ENCODE data around the gene NRXN3. TPM values are rescaled to one million over a fixed set of nuclear protein-coding genes. Genes with fewer than 3 reads are reported as not detected.

The NRXN3 gene
- total and polyA plus RNA-seq, 8 donors, result 0.29 to 41.1 (median 9.1) TPM

DNA sequence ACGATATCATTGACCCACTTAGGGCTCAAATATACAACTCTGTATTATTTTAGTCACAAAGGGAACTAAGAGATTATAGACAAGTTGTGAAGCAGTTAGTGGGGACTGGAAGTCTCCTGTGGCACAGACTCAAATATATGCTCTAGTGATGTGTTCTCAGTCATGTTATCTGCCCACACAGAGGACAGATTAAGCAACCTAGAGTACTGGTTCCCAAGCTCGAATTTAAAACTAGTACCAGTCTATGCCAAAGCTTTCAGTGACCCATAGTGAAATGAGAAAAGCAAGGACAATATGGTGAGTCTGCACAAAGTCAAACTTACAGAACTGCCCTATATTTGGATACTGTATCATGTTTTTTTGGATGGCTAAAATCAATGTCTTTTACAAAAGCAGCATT lies 1651.9 kb downstream of the NRXN3 start:
- no peaks in the 10 kb centered on the region for H3K9me3 ChIP-seq
- 59 to 70% (median 64%) methylated on average over 2 of the region's 2 CpGs for WGBS, 5 donors
- intact Hi-C loops (cut with DNase I; ENCODE audit: low total_unique reads), result no loop called here
- H3K4me3 ChIP-seq, result no peak overlapping the region
- TF ChIP-seq, protein P1, sequence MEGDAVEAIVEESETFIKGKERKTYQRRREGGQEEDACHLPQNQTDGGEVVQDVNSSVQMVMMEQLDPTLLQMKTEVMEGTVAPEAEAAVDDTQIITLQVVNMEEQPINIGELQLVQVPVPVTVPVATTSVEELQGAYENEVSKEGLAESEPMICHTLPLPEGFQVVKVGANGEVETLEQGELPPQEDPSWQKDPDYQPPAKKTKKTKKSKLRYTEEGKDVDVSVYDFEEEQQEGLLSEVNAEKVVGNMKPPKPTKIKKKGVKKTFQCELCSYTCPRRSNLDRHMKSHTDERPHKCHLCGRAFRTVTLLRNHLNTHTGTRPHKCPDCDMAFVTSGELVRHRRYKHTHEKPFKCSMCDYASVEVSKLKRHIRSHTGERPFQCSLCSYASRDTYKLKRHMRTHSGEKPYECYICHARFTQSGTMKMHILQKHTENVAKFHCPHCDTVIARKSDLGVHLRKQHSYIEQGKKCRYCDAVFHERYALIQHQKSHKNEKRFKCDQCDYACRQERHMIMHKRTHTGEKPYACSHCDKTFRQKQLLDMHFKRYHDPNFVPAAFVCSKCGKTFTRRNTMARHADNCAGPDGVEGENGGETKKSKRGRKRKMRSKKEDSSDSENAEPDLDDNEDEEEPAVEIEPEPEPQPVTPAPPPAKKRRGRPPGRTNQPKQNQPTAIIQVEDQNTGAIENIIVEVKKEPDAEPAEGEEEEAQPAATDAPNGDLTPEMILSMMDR (IDR thresholded peaks at IDR 0.05), result no peak
- TF ChIP-seq EP300 (IDR thresholded peaks at IDR 0.05) (no peak), POLR2AphosphoS5 (IDR thresholded peaks at IDR 0.05) (no peak), POLR2A (IDR thresholded peaks at IDR 0.05) (no peak)
- no peak for DNase-seq
- H3K27ac ChIP-seq, result no peak overlapping the region
- no peaks in the 10 kb centered on the region for H3K27me3 ChIP-seq
- peaks cover 0 to 9% (median 0%) of the 10 kb centered on the region in 4 donors for H3K4me1 ChIP-seq
- no peaks in the 10 kb centered on the region for H3K36me3 ChIP-seq

DNA sequence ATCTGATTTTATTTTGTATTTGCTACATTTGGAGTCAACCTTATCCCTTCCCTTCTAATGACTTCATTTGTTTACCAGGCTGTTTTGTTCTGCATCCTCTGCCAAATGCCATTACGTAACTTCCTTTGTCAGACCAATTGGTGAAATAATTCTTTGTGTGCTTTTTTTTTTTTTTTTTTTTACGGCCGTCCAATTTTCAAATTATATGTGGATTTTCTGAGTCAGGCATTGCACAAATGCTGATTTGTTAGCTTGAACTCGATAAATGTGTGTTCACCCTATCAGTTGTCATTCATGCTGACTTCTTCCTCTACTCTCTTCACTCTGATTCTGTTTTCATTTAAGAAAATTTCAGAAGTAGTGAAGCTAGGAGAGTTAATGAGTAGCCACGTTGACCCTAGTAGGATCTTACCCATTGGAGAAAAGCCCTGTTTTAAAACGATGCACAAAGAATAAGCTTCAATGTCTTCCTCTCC lies 1654.9 kb downstream of the NRXN3 start:
- Histone ChIP-seq H3K36me3 (no peaks in the 10 kb centered on the region), H3K9me3 (no peaks in the 10 kb centered on the region), H3K4me3 (no peak overlapping the region), H3K27me3 (no peaks in the 10 kb centered on the region), H3K27ac (peak overlapping the region in 1 of 5 donors; percentile 35), H3K4me1 (peaks cover 0 to 9% (median 0%) of the 10 kb centered on the region in 4 donors)
- TF ChIP-seq EP300 (IDR thresholded peaks at IDR 0.05), result no peak
- TF ChIP-seq POLR2AphosphoS5 (IDR thresholded peaks at IDR 0.05), result no peak
- TF ChIP-seq, protein P1 (IDR thresholded peaks at IDR 0.05), result no peak
- no peak for TF ChIP-seq POLR2A (IDR thresholded peaks at IDR 0.05)
- intact Hi-C loops (cut with DNase I; ENCODE audit: low total_unique reads), result no loop called here
- peak in 1 of 2 donors; percentile 59 for DNase-seq
- 23 to 38% (median 28%) methylated on average over 6 of the region's 6 CpGs for WGBS, 5 donors

DNA sequence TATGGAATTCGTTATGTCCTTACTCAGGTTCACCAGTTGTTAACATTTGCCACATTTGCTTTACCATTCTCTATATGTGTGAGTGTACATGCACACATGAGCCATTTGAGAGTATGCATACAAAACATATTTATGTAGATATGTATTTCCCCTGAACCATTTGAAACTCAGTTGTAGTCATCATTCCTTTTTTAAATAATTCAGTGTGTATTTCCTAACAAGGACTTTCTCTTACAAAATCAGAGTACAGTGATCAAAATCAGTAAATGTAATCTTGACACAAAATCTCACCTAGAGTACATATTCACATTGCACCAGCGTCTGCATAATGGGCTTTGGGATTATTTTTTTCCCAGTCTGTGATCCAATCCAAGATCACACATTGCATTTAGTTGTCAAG lies 1656.2 kb downstream of the NRXN3 start:
- TF ChIP-seq EP300 (IDR thresholded peaks at IDR 0.05) (no peak), POLR2AphosphoS5 (IDR thresholded peaks at IDR 0.05) (no peak), POLR2A (IDR thresholded peaks at IDR 0.05) (no peak)
- TF ChIP-seq, protein P1 (IDR thresholded peaks at IDR 0.05), result no peak
- Histone ChIP-seq H3K36me3 (no peaks in the 10 kb centered on the region), H3K9me3 (no peaks in the 10 kb centered on the region), H3K27me3 (no peaks in the 10 kb centered on the region), H3K27ac (no peak overlapping the region), H3K4me3 (no peak overlapping the region), H3K4me1 (peaks cover 0 to 4% (median 0%) of the 10 kb centered on the region in 4 donors)
- 80 to 91% (median 88%) methylated on average over 2 of the region's 2 CpGs for WGBS, 5 donors
- intact Hi-C loops (cut with DNase I; ENCODE audit: low total_unique reads), result no loop called here
- no peak for DNase-seq

DNA sequence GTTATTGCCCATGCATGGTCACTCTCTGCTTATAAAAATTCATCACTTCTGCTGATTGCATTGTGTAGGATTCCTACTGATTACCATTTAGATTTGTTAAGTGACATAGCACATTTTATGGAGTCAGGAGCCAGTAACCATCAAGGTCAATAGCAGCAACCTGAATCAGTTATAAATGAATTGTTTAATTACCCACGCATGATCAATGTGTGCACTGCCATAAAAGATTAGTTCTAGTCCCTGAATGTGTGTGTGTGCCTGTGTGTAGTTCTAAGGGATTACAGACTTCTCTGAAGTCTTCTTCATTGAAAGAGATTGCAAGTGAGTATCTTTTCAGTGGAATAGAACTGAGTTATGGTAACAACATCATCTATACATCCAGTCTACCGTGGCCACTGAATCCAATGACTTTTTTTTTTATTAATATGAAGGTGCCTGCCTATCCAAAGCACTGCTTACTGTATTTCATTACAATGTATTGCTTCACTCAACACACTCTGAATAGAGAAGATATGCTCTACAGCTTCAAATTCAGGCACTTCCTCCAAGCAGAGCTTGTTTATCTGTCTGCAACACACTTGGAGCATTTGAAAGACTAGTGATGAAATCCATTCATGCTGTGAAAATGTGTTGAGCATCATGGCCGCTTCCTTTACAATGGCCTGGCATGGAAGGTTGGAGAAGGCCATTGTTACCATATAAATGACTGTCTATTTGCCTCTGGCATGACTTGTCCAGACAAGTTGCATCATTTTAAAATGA lies 1659.4 kb downstream of the NRXN3 start:
- H3K27ac ChIP-seq, result no peak overlapping the region
- no peaks in the 10 kb centered on the region for H3K27me3 ChIP-seq
- intact Hi-C loops (cut with DNase I; ENCODE audit: low total_unique reads), result no loop called here
- H3K4me3 ChIP-seq, result no peak overlapping the region
- peaks cover 0 to 5% (median 0%) of the 10 kb centered on the region in 4 donors for H3K4me1 ChIP-seq
- no peaks in the 10 kb centered on the region for H3K36me3 ChIP-seq
- H3K9me3 ChIP-seq, result no peaks in the 10 kb centered on the region
- WGBS, 5 donors, result 83 to 92% (median 84%) methylated on average over 3 of the region's 3 CpGs
- TF ChIP-seq POLR2AphosphoS5 (IDR thresholded peaks at IDR 0.05) (no peak), POLR2A (IDR thresholded peaks at IDR 0.05) (no peak), EP300 (IDR thresholded peaks at IDR 0.05) (no peak)
- TF ChIP-seq, protein P1 (IDR thresholded peaks at IDR 0.05), result no peak
- DNase-seq, result no peak

All from stomach (tissue), 9 donors.